Activated gamma-delta T cell treated with anti-CD3 and anti-CD28 coated beads, Interleukin-2, amount 50 U/mL, for 16 hours (primary cell): Measurements from ENCODE around the gene CELSR2.
A peak's percentile ranks its signal among the peaks of the same experiment; 100 is the strongest.
"Not testable (repeated sequence)": the region's sequence is repeated elsewhere in the genome, so short reads cannot be mapped to it uniquely, and the experiment has no call there.

Source experiments
- DNase-seq: peaks from one replicate; pipeline ENCODE4 v3.0.0-alpha.2; 2020; ENCODE audit warnings: low read depth

CELSR2 gene

GRCh38 chr1:109248797-109249629 is at the start of gene CELSR2:
Gene CELSR2 (plus strand): TSS chr1:109249539. CDS start chr1:109250080, 541 bp downstream.
- no peak for DNase-seq

DNA sequence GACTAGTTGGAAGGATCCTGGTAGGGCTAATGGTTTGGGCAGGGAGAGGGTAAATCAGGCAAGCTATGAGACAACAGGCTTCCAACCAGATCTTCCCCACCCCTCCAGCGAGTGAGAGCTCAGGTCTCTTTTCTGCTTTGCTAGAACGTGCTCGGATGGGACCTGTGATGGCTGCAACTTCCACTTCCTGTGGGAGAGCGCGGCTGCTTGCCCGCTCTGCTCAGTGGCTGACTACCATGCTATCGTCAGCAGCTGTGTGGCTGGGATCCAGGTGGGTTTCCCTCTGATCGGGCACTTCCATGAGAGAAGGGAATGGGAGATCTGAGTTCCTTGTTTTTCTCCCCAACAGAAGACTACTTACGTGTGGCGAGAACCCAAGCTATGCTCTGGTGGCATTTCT is 49.6 kb upstream of the CELSR2 start:
- no peak for DNase-seq

- peak; percentile 19 for DNase-seq
Measured at GRCh38 chr1:109201123-109201703, 48.1 kb upstream of the CELSR2 start.

DNA sequence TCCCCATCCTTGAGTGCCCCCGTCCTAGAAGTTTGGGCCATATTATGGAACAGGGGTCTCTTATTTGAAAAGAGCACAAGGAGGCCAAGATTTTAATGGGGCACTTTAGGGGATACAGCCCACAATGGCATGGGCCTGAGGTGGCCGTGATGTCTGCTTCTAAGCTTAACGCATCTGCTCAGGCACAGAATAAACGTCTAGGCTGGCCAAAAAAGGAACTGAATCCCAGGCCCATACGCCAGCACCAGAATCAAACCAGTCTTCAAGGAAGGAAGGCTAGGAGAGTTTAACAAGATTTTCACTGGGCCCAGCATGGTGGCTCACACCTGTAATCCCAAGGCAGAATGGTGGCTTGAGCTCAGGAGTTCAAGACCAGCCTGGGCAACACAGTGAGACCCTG is 44.9 kb upstream of the CELSR2 start:
- DNase-seq: no peak

- no peak for DNase-seq
Measured at GRCh38 chr1:109206339-109206738, 43.0 kb upstream of the CELSR2 start.

GRCh38 chr1:109207467-109208103 is 41.8 kb upstream of the CELSR2 start:
- DNase-seq: no peak

GRCh38 chr1:109208394-109208793 is 40.9 kb upstream of the CELSR2 start:
- no peak for DNase-seq

- DNase-seq: no peak
Measured at GRCh38 chr1:109208836-109209463, 40.4 kb upstream of the CELSR2 start.

- DNase-seq: no peak
Measured at GRCh38 chr1:109210058-109210457, 39.3 kb upstream of the CELSR2 start.

DNA sequence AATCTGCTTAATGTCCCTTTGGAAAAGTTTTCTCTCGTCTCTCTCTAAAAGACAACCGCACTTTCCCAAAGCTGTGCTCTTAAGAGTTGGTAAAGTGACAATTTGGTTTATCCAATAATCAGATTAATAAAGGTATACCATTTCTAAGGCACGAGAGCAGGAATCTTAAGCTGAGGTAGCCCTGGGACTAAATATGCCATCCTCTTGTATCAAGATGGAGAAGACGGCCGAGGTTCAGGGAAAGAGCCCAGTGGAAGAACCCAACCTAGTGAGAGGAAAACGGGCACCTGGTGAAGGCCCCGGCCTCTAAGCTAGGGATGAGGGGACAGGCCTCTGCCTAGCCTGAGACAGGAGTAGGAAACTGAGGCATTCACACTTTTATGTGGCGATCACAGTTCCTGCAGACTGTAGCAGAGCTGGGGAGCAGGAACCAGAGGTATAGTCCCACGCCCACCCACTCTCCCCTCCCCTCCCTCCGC is 36.0 kb upstream of the CELSR2 start:
- DNase-seq: no peak

DNA sequence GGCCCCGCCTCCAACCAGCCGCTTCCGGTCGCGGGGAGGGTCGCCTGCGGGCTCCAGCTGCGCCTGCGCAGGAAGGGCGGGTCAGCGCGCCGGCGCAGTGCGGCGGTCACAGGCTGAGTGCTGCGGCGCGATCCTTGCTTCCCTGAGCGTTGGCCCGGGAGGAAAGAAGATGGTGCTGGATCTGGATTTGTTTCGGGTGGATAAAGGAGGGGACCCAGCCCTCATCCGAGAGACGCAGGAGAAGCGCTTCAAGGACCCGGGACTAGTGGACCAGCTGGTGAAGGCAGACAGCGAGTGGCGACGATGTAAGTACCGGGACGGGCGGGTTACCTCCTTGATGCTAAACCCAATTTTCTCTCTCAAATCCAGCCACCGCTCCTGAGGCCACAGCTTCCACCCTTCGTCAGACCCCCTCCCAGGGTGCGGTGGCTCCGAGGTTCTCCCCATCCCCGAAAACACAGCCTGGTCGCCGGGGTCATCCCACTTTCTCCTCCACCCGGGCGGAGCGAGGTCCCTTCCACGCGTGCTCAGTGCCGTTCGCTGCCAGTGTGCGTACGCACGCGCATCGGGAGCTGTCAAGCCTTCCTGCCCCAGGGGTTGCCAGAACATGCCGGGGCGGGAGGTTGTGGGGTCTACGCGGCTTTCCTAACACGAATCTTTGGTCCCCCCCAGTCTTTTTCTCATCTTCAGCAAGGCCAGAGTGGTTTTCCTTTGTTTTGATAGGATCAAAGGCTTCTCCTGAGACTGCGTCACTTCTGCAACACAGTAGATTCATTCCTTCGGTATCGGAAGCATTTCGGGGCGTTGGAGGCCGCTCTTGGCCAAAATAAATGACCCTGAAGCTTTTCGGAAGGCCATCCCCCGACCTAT is 35.3 kb upstream of the CELSR2 start, which contains the start of gene SARS1:
TSS of gene SARS1 (plus strand) at position 95 of the 870 bp plus-strand sequence. CDS start at position 170, 75 bp downstream.
- DNase-seq: peak; percentile 76

DNA sequence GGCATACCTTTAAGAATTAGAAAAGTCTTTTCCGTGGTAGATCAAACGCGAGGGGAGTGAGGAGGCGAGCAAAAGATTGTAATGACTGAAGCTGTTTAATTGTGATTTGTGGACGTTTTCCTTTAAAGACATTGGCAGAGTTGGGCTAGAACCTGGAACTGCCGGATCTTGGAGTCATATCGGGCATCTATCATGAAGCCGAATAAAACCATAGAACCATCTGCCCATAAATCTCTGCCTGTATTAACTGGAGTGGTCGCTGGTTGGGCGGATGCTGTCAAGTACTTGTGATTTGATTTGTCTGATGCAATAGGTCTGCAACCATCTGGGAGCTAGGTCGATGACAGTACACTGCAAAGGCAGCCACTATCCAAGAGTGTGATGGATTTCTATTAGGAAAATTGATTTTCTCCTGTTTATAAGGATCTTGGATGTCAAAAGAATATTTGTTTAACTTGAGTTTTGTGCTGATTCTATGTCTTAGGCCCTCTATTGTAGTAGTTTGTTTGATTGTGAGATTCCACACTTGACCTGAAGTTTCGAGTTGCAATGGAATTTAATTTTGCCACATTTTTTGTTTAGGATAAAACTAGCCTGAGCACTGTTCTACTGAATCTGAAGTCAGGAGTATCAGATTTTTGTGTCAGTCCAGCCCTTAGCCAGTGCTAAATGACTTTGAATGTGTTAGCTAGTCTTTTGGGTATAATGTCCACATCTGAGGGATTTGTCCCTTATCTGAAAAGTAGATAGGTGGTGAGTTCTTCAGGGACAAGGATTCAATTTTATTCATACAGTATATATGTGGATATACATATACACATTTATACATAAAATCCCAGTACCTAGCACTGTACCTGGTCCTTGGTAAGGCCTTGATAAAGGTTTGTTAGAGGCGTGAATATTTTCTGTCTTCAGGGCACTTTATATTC is 34.4 kb upstream of the CELSR2 start:
- no peak for DNase-seq

GRCh38 chr1:109216662-109217061 is 32.7 kb upstream of the CELSR2 start:
- DNase-seq: no peak

DNA sequence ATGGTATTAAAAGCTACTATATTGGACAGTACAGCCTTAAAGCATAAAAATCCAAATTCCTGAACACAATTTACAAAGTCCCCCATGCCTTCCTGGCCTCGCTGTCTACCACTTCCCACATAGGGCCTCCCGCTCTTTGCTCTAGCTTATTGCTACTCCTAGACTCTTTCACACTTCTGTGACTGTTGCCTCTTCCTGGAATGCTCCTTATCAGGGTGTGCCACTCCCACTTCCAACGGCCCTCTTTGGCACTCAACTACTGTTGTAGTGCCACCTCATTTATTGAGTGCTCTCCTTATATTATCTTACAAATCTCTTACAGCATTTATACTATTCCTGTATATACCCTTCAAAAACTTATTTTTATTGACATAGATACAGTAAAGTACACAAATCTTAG is 30.8 kb upstream of the CELSR2 start:
- no peak for DNase-seq

- DNase-seq: not testable (repeated sequence)
Measured at GRCh38 chr1:109221201-109221600, 28.1 kb upstream of the CELSR2 start.

DNA sequence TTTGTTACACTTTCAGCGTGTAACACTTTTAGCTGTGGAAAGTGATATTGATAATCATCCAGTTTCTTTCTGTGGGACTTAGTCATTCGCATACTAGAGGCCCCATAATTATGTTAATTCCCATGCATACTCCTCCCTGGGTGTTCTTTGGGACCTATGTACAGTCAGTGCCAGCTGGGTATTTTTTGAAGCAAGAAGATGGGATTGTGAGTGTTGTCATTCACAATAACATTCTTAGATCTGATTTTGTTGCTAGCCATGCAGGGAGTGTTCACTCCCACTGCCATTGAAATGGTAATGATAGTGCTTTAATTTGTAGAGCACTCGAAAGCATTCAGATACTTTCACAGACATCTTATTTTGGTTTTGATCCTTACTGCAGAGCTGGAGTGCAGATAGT is 24.0 kb upstream of the CELSR2 start:
- DNase-seq: no peak

DNA sequence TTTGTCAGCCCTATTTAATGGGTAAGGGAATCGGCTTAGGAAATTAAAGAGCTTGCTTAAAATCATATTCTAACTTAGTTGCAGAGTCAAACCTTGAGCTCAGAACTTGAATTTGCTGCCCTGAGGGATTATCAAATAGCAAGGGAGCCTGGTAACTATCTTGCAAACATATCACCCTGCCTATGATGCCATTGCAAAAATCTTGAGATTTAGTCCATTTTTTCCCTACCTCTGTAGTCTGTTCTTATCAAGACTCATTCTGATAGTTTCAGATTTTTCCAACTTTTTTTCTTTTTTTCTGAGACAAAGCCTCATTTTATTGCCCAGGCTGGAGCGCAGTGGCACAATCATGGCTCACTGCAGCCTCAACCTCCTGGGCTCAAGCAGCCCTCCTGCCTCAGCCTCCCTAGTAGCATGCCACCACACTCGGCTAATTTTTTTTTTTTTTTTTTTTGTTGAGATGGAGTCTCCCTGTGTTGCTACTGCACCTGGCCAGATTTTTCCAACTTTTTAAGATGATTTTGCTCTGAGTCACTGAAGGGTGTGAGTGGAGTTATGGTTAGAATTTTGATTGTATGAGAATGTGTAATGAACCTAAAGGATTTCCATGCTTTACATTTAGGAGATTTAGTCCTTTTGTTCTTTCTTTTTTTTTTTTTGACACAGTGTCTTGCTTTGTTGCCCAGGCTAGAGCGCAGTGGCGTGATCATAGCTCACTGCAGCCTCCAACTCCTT is 23.5 kb upstream of the CELSR2 start:
- DNase-seq: no peak

- DNase-seq: no peak
Measured at GRCh38 chr1:109228167-109228566, 21.2 kb upstream of the CELSR2 start.

GRCh38 chr1:109229531-109230127 is 19.7 kb upstream of the CELSR2 start:
- DNase-seq: no peak
